ENCODE measurements around the gene ZBTB16.

ZBTB16 gene

DNA sequence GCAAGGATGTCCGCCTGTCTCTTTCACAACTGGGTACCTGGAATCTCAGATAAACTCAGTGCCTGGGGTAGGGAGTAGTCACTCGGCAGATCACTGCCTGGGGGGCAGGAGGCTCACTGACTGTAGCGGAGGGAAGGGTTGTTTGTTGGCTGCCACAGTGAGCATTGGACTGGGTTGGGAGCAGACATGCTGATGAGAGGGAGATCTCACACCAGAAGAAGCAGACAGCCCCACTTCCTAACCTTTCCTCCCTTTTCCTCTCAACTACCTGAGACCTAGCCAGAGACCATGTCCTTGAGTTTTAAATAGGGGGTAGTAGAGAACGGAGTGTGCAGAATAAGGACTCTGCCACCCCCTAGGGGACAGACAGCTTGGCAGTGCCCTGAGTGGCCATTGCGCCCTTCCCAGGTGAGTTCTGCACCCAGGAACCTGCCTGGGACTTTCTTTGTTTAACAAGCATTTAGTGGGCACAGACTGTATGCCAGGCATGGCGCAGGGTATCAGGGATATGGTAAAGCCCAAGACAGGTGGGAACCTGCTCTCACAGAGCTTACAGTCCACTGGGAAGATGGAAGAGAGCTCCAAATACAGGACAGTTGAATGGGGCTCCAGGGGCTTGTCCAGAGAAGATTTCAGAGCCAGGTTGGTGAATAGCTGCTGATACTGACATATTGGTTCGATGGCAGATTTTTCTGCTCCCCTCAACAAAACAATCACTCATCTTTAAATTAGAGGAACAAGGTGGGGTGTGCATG lies 121.0 kb downstream of the ZBTB16 start:
- DNase-seq (ENCODE audit: low read depth in 2 of 2, low spot score in 1 of 2) = no peak

DNA sequence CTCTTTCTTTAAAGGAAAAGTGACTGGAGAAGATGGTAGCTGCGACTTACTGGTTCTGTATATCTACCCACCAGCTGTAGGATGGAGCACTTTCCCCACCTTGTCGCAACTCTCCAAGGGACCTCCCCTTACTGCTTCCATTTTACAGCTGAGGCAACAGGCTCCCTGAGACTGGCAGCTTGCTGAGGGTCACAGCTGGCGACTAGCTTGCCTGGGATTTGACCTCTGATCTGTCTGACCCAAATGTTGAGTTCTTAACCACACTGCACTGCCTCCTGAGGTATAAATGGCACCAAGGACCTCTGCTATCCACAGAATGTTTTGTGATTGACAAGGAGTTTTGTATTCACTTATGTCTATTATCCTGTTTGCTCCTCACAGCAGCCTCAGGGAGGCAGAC lies 121.7 kb downstream of the ZBTB16 start:
- DNase-seq (ENCODE audit: low read depth in 2 of 2, low spot score in 1 of 2) = no peak

DNA sequence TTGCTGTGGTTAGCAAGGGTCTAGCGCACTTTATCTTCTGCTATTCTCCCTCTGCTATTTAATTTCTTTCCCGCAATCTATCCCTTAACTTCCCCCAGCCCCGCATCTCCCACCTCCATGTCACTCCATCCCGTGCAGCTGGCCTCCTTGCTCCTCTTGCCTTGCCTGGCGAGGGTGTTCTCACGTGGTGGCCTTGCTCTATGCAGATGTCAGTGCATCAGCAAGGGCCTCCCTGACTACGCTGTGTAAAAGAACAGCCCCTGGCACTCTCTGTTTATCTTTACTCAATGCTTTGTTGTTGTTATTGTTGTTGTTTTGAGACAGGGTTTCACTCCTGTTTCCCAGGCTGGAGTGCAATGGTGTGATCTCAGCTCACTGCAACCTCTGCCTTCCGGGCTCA lies 122.2 kb downstream of the ZBTB16 start:
- DNase-seq (ENCODE audit: low read depth in 2 of 2, low spot score in 1 of 2) = no peak

DNA sequence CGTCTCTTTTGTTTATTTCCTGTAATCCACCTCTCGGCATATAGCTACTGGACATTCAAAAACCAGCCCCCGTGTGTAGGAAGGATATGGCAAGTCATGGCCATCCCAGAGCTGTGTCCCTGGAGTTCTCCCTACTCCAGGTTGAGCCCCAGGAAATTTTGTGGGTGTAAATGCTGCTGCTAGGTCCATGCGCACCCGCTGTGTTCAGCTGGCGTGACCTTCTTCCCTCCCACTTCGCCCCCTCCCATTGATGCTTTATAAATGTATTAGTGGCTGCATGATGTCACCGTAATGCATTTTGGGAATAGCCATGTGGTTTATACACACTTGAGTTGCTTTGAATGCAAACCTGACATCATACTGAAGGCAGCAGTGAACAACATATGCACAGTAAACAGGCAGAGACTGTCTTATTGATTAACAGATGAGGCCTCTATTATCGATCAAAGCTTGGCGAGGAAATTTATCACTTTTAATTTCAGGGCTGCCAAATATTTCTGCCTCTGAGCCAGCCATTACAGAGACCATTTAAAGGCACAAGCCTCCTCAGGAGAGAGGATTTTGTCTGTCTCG lies 123.0 kb downstream of the ZBTB16 start:
- DNase-seq (ENCODE audit: low read depth in 2 of 2, low spot score in 1 of 2) = no peak

DNA sequence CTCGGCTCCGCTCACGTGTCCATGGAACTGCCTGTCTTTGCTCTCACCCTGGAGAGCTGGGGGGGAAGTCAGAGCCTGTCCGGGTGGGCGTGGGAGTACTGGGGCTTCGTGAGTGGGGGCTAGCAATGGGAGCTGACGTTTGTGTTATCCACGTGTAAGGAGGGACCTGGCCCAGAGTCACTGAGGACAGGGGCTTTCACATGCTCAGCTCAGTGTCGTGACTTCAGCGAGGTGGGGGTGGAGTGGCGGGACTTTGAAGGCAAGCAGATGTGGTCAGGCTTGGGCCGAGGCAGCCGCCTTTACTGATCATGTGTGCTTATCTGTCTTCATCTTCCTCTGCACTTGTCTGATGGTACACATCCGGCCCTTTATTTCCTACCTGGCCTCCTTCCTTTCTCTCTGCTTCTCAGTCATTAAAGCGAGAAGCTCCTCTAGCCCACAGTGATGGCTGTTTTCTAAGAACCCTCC lies 123.6 kb downstream of the ZBTB16 start:
- peak in 1 of 2 donors; percentile 38 for DNase-seq (ENCODE audit: low read depth in 2 of 2, low spot score in 1 of 2)

DNA sequence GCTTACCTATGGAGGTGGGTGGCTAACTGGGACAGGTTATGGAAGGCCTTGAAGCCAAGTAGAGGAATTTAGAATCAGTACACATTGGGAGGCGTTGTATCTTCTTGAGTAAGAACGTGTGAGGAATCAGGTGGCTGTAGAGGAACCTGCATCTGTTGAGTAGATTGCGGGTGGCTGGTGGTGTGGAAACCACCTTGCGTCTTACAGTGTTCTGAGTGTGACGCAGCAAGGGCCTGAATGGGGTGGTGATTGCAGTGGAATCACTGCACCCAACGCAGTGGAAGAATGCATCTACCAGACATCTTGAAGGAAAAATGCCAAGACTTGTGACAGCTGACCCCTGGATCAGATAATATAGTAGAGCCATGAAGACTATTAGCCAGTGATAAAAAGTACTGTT lies 125.9 kb downstream of the ZBTB16 start:
- no peak for DNase-seq (ENCODE audit: low read depth in 2 of 2, low spot score in 1 of 2)

DNA sequence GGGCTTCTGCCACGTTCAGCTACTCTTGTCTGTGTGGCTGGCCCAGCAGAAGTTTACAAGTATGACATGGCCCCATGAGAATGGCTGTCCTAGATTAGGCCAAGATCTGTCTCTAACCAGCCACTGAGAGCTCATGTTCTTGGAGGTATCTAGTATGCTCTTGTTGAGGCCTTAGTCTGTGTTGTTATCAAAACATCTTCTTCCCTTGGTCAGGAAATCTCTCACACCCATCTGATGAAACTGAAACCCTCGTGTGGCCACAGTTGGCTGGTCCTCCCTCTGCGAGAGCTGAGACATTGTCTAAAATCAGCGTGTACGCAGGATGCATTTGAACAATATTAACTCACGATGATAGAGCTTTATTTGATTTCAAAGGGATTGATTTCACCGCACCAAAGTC lies 127.7 kb downstream of the ZBTB16 start:
- no peak for DNase-seq (ENCODE audit: low read depth in 2 of 2, low spot score in 1 of 2)

DNA sequence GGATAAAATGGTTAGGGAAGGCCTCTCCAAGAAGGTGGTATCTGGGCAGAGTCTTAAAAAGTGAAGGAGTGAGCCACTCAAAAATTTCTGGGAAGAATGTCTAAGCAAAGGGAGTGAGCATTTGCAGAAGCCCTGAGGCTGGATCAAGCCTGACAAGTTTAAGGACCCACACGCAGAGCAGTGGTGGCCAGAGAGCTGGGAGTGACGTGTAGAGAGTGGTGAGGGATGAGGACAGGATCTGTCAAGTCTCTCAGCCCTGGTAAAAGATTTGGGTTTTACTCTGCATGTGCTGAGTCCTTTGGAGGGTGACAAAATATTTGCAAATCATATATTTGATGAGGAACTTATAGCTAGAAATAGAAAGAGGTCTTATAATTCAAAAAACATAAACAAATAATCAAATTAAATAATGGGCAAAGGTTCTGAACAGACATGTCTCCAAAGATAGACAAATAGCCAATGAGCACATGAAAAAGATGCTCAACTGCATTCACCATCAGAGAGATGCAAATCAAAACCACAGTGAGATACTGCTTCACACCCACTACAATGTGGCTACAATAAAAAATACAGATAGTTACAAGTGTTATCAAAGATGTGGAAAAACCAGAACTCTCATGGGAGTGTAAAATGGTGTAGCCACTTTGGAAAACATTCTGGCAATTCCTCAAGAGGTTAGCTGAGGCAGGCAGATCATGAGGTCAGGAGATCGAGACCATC lies 129.5 kb downstream of the ZBTB16 start:
- DNase-seq (ENCODE audit: low read depth in 2 of 2, low spot score in 1 of 2) = no peak

DNA sequence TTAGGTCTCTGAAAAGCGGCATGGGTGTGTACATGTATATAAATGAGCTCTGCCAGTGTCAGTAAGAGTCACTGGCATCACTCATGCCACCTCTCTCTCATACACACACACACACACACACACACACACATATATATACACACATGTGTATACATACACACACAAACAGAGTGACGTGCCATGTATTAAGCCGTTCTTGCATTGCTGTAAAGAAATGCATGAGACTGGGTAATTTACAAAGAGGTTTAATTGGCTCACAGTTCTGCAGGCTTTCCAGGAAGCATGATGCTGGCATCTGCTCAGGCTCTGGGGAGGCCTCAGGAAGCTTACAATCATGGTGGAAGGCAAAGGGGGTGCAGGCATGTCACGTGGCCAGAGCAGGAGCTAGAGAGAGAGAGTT lies 131.1 kb downstream of the ZBTB16 start:
- DNase-seq (ENCODE audit: low read depth in 2 of 2, low spot score in 1 of 2) = no peak

DNA sequence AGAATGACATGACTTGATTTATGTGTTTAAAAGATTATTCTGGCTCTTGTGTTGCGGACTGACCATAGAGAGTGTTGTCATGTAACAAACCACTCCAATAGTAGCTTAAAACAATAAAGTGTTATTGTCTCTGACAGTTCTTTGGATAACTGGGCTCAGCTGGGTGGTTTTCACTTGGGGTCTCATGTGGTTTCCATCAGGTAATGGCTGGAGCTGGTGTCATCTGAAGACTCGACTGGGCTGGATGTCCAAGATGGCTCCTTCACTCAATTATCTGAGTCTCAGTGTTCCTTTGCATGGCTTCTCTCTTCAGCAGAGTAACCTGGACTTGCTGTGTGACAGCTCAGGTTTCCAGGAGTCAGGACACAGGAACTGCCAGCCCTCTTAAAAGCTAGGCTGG lies 132.4 kb downstream of the ZBTB16 start:
- DNase-seq (ENCODE audit: low read depth in 2 of 2, low spot score in 1 of 2) = no peak

DNA sequence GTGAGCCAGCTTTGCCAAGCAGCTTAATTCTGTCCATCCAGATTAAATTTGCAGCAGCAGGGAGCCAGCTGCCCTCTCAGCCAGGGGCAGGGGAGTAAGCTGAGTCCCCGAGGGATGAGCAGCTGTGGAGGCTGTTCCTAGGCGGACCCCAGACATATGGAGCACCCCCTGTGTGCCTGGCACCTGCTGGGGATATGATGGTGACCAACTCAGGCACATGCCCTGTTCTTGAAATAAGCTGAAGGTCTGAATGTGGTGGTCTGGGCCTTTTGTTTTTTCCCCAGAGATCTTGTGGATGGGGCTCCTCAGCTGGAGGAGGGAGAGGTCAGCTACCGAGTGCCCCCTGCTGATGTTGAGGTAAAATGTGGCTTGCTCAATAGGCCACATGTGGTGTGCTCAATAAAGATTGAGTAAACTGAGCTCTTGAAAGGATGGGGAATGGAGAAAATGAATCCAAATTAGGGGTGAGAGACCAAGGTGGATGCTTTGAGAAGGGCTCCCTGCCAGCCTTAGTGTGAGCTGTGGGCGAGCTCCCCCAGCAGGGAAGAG lies 133.4 kb downstream of the ZBTB16 start:
- DNase-seq (ENCODE audit: low read depth in 2 of 2, low spot score in 1 of 2) = no peak

DNA sequence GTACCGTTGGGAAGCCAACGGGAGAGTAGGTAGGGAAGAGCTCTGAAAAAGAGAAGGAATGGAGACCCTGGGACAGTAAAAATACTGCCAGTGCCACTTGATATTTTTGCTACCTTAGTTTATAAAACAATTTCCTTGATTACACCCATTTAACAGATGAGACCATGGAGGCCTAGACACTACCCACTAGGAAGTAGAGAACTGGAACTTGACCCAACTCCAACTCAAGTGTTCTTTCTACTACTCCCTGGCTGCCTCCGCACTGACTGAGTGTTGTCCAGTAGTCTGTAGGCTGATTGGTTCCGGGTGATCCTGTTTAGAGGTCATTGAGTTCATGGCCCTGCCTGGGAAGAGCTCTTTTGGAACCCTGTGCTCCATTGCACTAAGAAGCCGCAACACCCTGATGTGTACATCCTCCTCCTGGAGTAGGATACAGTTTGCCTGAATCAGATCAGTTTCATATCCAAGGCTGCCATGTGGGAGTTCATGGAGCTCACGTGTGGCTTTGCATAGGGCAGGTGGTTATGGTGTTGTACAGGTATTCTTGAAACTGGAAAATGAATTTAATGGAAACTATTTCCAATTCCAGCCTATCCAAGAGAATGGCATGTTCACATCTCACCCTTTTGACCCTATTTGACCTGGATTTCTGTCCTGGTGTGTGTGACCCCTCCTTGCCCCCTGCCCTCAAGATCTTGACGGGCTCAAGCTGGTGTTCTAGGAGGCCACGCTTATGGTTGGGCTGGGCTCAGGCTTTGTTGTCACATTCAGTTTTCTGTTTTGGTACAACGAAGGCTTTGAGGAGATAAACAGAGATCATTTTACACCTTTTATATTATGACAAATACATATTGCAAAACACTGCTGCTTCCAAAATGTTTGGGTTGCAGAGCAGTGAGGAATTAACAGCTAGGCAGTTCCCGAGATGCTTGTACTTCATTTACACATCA lies 134.5 kb downstream of the ZBTB16 start:
- no peak for DNase-seq (ENCODE audit: low read depth in 2 of 2, low spot score in 1 of 2)

DNA sequence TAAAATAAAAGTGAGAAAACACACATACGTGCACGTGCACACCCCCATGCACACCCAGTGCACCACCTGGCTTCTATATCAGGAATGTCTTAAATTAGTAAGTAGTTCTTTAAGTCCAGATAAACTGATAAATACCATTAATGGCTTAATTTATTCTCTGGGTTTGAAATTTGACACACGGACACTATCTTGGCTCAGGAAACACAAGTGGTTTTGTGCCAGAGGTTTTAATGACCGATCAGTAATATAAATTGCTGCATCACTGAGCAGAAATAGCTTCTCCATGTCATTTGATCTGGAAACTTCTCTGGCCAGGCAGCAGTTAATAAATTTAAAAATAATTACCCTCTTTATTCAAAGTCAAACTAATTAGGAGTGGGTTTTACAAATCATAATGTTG lies 135.2 kb downstream of the ZBTB16 start:
- no peak for DNase-seq (ENCODE audit: low read depth in 2 of 2, low spot score in 1 of 2)

DNA sequence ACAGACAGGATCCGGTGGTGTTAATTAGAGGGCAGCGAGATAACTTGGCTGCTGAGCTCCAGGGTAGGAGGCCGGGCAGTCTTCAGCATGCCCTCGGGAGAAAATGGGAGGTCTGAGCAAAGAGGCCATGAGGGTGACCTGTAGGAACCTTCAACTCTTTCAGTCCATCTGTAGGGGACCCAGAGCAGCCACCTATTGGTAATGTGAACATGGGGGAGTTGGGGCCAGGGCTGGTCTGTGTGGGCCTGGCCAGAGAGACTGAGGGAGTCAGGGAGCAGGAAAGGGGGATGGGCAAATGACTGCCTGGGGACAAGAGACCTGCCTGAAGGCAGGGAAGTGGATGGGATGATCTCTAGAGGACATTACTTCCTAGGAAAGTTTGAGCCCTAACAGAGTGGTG lies 135.6 kb downstream of the ZBTB16 start:
- DNase-seq (ENCODE audit: low read depth in 2 of 2, low spot score in 1 of 2) = no peak

DNA sequence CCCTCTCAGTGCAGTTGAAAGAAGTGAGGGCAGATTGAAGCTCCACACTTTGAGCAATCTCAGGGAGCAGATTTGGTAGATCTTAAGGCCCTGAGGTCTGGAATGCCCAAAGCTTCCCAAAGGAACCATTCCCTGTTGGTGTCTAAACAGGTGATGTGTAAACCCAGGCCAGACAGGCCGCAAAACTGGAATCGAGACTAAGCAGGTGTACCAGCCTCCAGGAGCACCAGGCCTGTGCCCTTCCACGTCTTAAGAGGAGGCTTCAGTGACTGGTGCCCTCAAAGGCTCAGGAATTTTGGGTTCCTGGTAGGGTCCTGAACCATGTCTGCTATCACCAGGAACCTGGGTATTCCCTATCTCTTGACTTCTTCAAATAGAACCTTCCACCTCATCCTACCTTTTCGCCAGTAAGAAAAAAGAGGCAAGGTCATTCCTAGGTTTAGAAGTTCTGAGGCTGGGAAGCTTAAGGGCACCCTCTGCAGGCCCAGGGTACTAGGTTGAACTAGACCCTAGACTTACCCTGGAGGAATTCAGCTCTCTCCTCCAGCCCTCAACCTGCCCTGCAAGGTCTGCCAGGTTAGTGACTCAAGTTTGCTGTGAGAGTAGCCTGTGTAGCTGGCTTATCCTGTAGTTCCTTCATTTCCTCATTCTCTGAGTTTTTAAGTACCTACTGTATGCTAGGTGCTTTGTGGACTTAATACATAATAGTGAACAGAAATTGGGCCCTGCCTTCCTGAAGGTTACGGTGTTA lies 136.6 kb downstream of the ZBTB16 start:
- DNase-seq (ENCODE audit: low read depth in 2 of 2, low spot score in 1 of 2) = no peak

DNA sequence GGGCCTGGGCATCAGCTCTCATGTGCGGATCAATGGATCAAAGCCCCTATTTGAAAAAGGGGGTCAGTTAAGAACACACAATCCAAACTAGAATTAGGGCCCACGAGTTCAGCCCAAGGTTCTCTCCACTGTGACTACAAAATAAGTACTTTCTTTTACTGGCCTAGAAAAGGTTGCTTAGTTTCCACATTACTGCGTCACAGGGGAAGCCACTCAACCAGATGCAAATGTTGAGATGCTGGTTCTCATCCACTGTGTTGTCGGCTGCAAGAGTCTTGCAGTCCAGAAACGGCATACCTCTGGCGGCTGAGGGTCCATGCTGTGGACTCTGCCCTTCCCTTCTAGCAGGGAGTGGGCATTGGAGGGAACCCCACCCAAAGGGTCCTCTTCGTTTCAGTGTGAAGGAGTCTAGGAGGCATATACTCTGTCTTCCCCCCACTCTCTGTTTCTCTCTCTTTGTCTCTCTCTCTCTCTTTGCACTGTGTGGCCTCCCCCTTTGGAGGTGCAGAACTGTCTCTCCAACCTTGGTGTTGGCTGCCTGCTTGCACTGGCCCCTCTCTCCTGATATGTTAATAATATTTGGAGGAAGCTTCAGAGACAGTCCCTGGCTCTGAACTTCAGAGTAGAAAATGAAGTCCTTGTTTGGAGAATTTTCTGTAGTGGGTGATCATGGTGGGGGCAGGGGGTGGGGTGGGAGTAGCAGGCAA lies 137.6 kb downstream of the ZBTB16 start:
- no peak for DNase-seq (ENCODE audit: low read depth in 2 of 2, low spot score in 1 of 2)

DNA sequence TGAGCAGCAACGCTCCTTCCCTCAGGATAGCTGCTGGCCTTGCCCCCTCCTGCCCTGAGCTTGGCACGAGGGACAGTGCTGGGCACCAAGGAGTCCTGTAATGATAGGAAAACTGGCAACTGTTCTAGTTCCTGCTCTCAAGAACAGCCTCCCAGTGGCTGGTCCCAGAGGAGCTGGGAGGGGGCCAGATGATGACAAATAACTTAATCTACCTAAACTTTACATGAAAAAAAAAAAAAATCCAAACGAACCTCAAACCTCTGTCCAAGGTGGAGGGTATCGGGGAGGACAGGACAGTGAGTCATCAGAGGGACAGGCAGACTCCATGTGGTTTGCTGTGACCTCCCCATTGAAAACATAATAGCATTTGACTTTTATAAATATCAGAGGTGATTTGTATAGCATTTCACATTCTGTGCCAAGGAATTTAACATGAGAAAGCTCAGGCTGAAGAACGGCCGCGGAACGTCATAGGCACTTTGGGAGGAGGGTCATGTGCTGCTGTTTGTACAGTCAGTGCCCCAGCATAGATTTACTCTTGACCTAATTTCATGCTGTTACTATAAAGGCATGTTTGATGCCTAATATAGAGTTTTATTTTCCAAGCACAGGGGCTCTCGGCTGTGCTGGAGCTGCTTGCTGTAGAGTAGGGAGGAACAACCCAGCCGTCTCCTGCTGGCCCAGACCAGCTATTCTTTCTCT lies 138.4 kb downstream of the ZBTB16 start:
- DNase-seq (ENCODE audit: low read depth in 2 of 2, low spot score in 1 of 2) = no peak

DNA sequence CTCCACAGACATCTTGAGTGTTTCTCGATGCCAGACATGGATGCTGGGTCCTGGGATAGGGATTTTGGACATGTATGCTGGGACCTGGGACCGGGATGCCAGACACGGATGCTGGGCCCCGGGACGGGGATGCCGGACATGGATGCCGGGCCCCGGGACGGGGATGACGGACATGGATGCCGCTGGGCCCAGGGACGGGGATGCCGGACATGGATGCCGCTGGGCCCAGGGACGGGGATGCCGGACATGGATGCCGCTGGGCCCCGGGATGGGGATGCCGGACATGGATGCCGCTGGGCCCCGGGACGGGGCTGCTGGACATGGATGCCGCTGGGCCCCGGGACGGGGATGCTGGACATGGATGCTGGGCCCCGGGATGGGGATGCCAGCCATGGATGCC lies 139.5 kb downstream of the ZBTB16 start:
- no peak for DNase-seq (ENCODE audit: low read depth in 2 of 2, low spot score in 1 of 2)

Measured in stimulated activated CD8-positive, alpha-beta memory T cell treated with anti-CD3 and anti-CD28 coated beads, Interleukin-4, amount 100 ng/mL, for 1 hour (primary cell).